ENCODE results near the gene PITPNM1. TPM values are rescaled to one million over a fixed set of nuclear protein-coding genes. Genes with fewer than 3 reads are reported as not detected.

PITPNM1 gene
- total and polyA plus RNA-seq, 2 experiments from 2014 or later = 10.8 to 30.7 TPM

DNA sequence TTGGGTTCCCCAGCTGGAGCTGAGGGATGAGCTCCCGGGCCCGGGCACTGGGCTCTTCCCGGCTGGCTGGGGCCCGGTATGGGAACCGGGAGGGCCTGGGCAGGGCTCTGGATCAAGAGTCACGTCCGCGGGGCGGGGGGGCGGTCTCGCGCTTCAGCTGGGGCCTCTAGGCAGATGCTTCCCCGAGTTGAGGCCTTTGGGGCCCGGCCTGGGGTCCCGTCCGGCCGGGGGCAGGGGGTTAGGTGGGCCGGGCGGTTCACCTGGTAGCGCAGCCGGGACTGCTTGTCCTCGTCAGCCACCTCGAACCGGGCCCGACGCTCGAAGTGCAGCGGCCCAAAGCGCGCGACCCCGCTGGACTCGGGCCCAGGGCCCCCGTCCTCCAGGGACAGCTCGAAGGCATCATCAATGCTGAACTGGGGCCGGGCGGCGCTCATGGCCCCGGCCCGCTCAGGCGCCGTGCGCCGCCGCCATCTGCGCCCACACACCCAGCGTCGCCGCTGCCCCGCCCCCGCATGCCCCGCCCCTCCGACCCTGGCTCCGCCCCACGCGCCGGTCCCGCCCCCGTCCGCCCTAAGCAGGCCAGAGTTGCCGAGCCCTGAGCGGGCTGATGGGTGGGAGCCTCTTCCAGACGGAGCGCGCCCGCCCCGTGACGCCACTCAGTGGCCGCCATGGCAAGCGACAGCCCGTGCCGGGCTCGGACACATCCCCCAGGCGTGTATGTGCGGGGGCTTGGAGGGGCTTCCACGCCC, 36.2 kb downstream of the PITPNM1 start, which contains the start of gene TMEM134:
Gene TMEM134 (minus strand): TSS at position 493 of the 749 bp plus-strand sequence. CDS start 59 bp downstream, at position 434.
- peak; percentile 97 for DNase-seq
- Histone ChIP-seq H3F3A (ENCODE audit: insufficient read depth) (no peaks in the 10 kb centered on the region), H3K36me3 (ENCODE audit: low read depth) (no peaks in the 10 kb centered on the region), H3K4me1 (ENCODE audit: insufficient read depth) (peaks cover 4% of the 10 kb centered on the region; the same call in 1 of the 2 replicates), H3K4me2 (ENCODE audit: unreplicated experiment) (peak within 1 kb of the TSS; percentile 86), H3K9ac (peak within 1 kb of the TSS; percentile 94), H3K4me3 (peak within 1 kb of the TSS; percentile 89), H2AFZ (peak within 1 kb of the TSS; percentile 95), H4K20me1 (ENCODE audit: insufficient read depth) (no peaks in the 10 kb centered on the region), H3K9me2 (ENCODE audit: insufficient read depth) (no peaks in the 10 kb centered on the region), H3K9me3 (ENCODE audit: low read depth) (no peaks in the 10 kb centered on the region), H3K27ac (peak within 1 kb of the TSS; percentile 81), H3K27me3 (replicated peaks; ENCODE audit: insufficient read depth) (no peaks in the 10 kb centered on the region), H3K79me2 (ENCODE audit: insufficient read depth) (peaks cover 23% of the 10 kb centered on the region; the same call in 1 of the 2 replicates)
- in situ Hi-C loops (cut with MboI) = no loop called here
- WGBS, 2 experiments (ENCODE audit: low coverage in 1 of 2, low lambda C conversion rate in 2 of 2, missing lambda C conversion rate in 2 of 2) = 0 to 3% methylated on average over 6 to 49 of the region's 76 CpGs
- TF ChIP-seq EZH2 (IDR thresholded peaks at IDR 0.05; ENCODE audit: insufficient read depth, poor library complexity, severe bottlenecking) (no peak), EZH2phosphoT487 (IDR thresholded peaks at IDR 0.05; ENCODE audit: insufficient read depth, low read depth) (no peak)

DNA sequence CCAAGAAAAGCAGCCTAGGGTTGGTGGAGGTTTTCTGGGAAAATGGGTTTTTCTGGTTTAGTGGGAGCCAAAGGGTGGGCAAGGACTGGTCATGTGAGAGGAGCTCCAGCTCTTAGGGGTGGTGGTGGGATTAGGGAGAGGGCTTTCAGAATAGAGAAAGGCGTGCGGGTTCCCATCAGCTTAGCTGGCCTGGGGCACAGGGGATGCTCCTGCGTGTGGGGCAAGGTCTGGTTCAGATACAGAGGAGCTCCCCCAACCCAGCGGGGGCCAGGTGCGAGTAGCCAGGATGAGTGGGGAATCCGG, 36.8 kb downstream of the PITPNM1 start:
- H3K9me3 ChIP-seq (ENCODE audit: low read depth) = no peaks in the 10 kb centered on the region
- in situ Hi-C loops (cut with MboI) = no loop called here
- H4K20me1 ChIP-seq (ENCODE audit: insufficient read depth) = no peaks in the 10 kb centered on the region
- H3K4me3 ChIP-seq = peak overlapping the region; percentile 89
- peak overlapping the region; percentile 81 for H3K27ac ChIP-seq
- H3K4me1 ChIP-seq (ENCODE audit: insufficient read depth) = peaks cover 4% of the 10 kb centered on the region; the same call in 1 of the 2 replicates
- no peaks in the 10 kb centered on the region for H3F3A ChIP-seq (ENCODE audit: insufficient read depth)
- no peaks in the 10 kb centered on the region for H3K27me3 ChIP-seq (replicated peaks; ENCODE audit: insufficient read depth)
- no peaks in the 10 kb centered on the region for H3K9me2 ChIP-seq (ENCODE audit: insufficient read depth)
- H3K9ac ChIP-seq = peak overlapping the region; percentile 94
- H2AFZ ChIP-seq = peak overlapping the region; percentile 77
- DNase-seq = no peak
- H3K79me2 ChIP-seq (ENCODE audit: insufficient read depth) = peaks cover 23% of the 10 kb centered on the region; the same call in 1 of the 2 replicates
- peak overlapping the region; percentile 86 for H3K4me2 ChIP-seq (ENCODE audit: unreplicated experiment)
- TF ChIP-seq EZH2 (IDR thresholded peaks at IDR 0.05; ENCODE audit: insufficient read depth, poor library complexity, severe bottlenecking) (no peak), EZH2phosphoT487 (IDR thresholded peaks at IDR 0.05; ENCODE audit: insufficient read depth, low read depth) (no peak)
- H3K36me3 ChIP-seq (ENCODE audit: low read depth) = no peaks in the 10 kb centered on the region
- WGBS, 2 experiments (ENCODE audit: low coverage in 1 of 2, low lambda C conversion rate in 2 of 2, missing lambda C conversion rate in 2 of 2) = 3 to 10% methylated on average over 6 of the region's 6 CpGs

DNA sequence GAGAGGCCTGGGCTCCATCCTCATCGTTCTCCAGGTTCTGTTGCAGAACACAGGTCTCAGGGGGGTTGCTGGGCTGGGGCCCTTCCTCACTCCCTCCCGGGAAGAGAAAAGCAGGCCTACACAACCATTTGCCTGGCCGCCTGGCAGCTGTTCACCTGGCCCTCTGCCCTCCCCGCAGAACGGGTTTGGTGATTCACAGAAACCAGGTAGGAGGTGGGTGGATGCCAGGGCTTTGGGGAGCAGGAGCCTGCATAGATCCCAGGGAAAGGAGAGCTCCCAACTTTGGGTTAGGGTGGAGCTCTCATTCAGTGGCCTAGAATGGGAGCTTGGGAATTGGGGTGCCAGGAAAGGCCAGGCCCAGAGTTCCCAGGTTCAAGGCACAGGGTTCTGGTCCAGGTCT, 37.1 kb downstream of the PITPNM1 start:
- peak overlapping the region; percentile 77; the same call in 1 of the 2 replicates for H2AFZ ChIP-seq
- peak overlapping the region; percentile 86 for H3K4me2 ChIP-seq (ENCODE audit: unreplicated experiment)
- peaks cover 23% of the 10 kb centered on the region; the same call in 1 of the 2 replicates for H3K79me2 ChIP-seq (ENCODE audit: insufficient read depth)
- H3K27ac ChIP-seq = peak overlapping the region; percentile 81
- no peak for TF ChIP-seq EZH2phosphoT487 (IDR thresholded peaks at IDR 0.05; ENCODE audit: insufficient read depth, low read depth)
- TF ChIP-seq EZH2 (IDR thresholded peaks at IDR 0.05; ENCODE audit: insufficient read depth, poor library complexity, severe bottlenecking) = no peak
- H3K36me3 ChIP-seq (ENCODE audit: low read depth) = no peaks in the 10 kb centered on the region
- H4K20me1 ChIP-seq (ENCODE audit: insufficient read depth) = no peaks in the 10 kb centered on the region
- H3F3A ChIP-seq (ENCODE audit: insufficient read depth) = no peaks in the 10 kb centered on the region
- in situ Hi-C loops (cut with MboI) = no loop called here
- WGBS, 2 experiments (ENCODE audit: low coverage in 1 of 2, low lambda C conversion rate in 2 of 2, missing lambda C conversion rate in 2 of 2) = 24 to 37% methylated on average over 4 to 5 of the region's 5 CpGs
- peaks cover 4% of the 10 kb centered on the region; the same call in 1 of the 2 replicates for H3K4me1 ChIP-seq (ENCODE audit: insufficient read depth)
- peak overlapping the region; percentile 89 for H3K4me3 ChIP-seq
- no peaks in the 10 kb centered on the region for H3K27me3 ChIP-seq (replicated peaks; ENCODE audit: insufficient read depth)
- no peaks in the 10 kb centered on the region for H3K9me3 ChIP-seq (ENCODE audit: low read depth)
- no peaks in the 10 kb centered on the region for H3K9me2 ChIP-seq (ENCODE audit: insufficient read depth)
- peak; percentile 36 for DNase-seq
- peak overlapping the region; percentile 94 for H3K9ac ChIP-seq

DNA sequence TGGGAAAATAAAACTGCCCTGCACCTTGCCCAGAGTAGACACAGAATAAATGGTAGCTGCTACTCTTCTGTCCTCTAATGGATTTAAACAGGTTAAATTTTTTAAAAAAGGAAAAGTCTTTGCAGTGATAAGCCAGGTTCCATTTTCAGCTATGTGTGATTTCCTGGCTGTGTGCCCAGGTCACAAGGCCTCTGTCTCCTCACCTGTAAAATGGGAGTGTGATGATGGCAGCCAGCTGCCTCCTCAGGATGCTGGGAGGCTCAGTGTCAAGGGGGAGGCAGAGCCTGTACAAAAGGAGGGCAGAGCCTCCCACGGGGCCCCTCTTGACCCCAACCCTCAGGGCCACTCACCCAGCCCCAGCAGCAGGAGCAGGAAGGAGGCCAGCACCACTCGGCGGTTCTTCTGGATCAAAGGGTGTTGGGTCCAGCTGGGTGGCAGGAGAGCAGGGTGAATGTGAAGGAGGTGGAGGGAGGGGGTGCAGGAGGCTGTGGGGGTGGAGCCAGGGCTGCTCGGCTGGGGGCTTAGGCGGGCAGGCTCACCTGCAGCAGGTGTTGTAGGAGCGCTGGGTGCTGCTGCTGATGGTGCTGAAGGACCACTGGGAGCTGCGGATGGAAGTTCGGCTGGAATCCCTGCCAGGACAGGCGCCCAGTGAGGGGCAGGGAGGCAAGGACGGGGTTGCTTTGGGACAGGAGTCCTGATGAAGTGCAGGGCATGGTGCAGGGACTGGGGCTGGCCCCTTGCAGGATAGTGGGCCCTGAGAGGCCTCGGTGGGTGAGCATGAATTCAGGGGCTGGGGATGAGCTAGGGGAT, 38.0 kb downstream of the PITPNM1 start:
- Histone ChIP-seq H3K4me2 (ENCODE audit: unreplicated experiment) (no peak overlapping the region), H3K4me3 (peak overlapping the region; percentile 89; the same call in 1 of the 2 replicates), H3K79me2 (ENCODE audit: insufficient read depth) (peaks cover 23% of the 10 kb centered on the region; the same call in 1 of the 2 replicates), H3F3A (ENCODE audit: insufficient read depth) (no peaks in the 10 kb centered on the region), H3K9ac (peak overlapping the region; percentile 94; the same call in 1 of the 2 replicates), H4K20me1 (ENCODE audit: insufficient read depth) (no peaks in the 10 kb centered on the region), H3K4me1 (ENCODE audit: insufficient read depth) (peaks cover 4% of the 10 kb centered on the region; the same call in 1 of the 2 replicates), H3K36me3 (ENCODE audit: low read depth) (no peaks in the 10 kb centered on the region), H3K27ac (no peak overlapping the region), H3K9me3 (ENCODE audit: low read depth) (no peaks in the 10 kb centered on the region), H3K27me3 (replicated peaks; ENCODE audit: insufficient read depth) (no peaks in the 10 kb centered on the region), H3K9me2 (ENCODE audit: insufficient read depth) (no peaks in the 10 kb centered on the region), H2AFZ (no peak overlapping the region)
- in situ Hi-C loops (cut with MboI) = no loop called here
- TF ChIP-seq EZH2phosphoT487 (IDR thresholded peaks at IDR 0.05; ENCODE audit: insufficient read depth, low read depth) (no peak), EZH2 (IDR thresholded peaks at IDR 0.05; ENCODE audit: insufficient read depth, poor library complexity, severe bottlenecking) (no peak)
- WGBS, 2 experiments (ENCODE audit: low coverage in 1 of 2, low lambda C conversion rate in 2 of 2, missing lambda C conversion rate in 2 of 2) = 75 to 83% methylated on average over 7 to 11 of the region's 11 CpGs
- no peak for DNase-seq
